Left colon (tissue), 2 donors: ENCODE results near the gene ZC3H6. TPM values are rescaled to one million over a fixed set of nuclear protein-coding genes. Genes with fewer than 3 reads are reported as not detected.

ENCODE experiments used
- ATAC-seq: fragments of 200-7000 bp; cut with Tn5 transposase; one replicate; pipeline ENCODE4 v1.9.1; 2020; ENCODE audit warnings: mild to moderate bottlenecking, moderate library complexity
- DNase-seq, 2 donors: peaks; one replicate each; pipeline ENCODE4 v3.0.0-alpha.2; 2020
- intact Hi-C, 2 donors: fragments of 100-400 bp; cut with DNase I in 1 of 2; cut with micrococcal nuclease in 1 of 2; formaldehyde crosslinking; loops; one replicate each; pipeline versions ENCODE4 v1.11.2 to v1.14.0; 2022; cut with DNase I, micrococcal nuclease
- long read RNA-seq: library from polyadenylated mRNA; unstranded; transcript quantifications from one replicate; pipeline ENCODE4 v2.0.0, GENCODE V29; 2021
- total RNA-seq, 2 donors: library from RNA; stranded (reverse); fragmentation: NEBNext Ultra II Directional; extraction: Animal tissue kit (Norgen Biotek cat#: 25700); gene quantifications; one replicate each; pipeline ENCODE4 v1.2.1, GENCODE V29; 2021
- donor health status: DM: no; HTN: no; CAD: no.
- donor health status: DM: yes; HTN: yes; CAD: no.

Gene ZC3H6
- 1 to 10 TPM; 5.5 to 9.6 TPM for total RNA-seq
- long read RNA-seq, partial matches to known transcripts, result 3 of 4 reads
- long read RNA-seq, other reads (novel, unspliced or antisense), result 1 of 4 reads

- peak; percentile 97 to 99 for DNase-seq
- intact Hi-C loops, result loop anchor here in 1 of 2 donors (10.0 kb wide), 1 partner anchor 391 kb away; the partner anchor contains the start of gene ANAPC1
- ATAC-seq, result peak; percentile 97
These were observed at the start of gene ZC3H6 for GRCh38 chr2:112275311-112275886. Gene ZC3H6 (plus strand): TSS chr2:112275597. CDS start chr2:112275995, 398 bp downstream.

GRCh38 chr2:112229348-112229747, 46.0 kb upstream of the ZC3H6 start:
- intact Hi-C loops, result no loop called here
- peak; percentile 21 for ATAC-seq
- no peak for DNase-seq

- ATAC-seq (no peak), DNase-seq (no peak)
These were observed 45.0 kb upstream of the ZC3H6 start for GRCh38 chr2:112230371-112230770.

GRCh38 chr2:112239862-112240261, 35.5 kb upstream of the ZC3H6 start:
- ATAC-seq (no peak), DNase-seq (no peak)
- intact Hi-C loops, result no loop called here

More at GRCh38 chr2:112230371-112230770, 45.0 kb upstream of the ZC3H6 start:
- intact Hi-C loops, result no loop called here

- intact Hi-C loops, result no loop called here
- ATAC-seq, result no peak
These were observed 33.0 kb upstream of the ZC3H6 start for GRCh38 chr2:112242384-112242783.

GRCh38 chr2:112243233-112243632, 32.2 kb upstream of the ZC3H6 start:
- DNase-seq (no peak), ATAC-seq (no peak)
- intact Hi-C loops, result no loop called here

More at GRCh38 chr2:112242384-112242783, 33.0 kb upstream of the ZC3H6 start:
- no peak for DNase-seq

GRCh38 chr2:112244854-112245253, 30.5 kb upstream of the ZC3H6 start:
- intact Hi-C loops, result no loop called here
- DNase-seq, result no peak
- no peak for ATAC-seq

- DNase-seq (no peak), ATAC-seq (no peak)
- intact Hi-C loops, result loop anchor here in 1 of 2 donors (10.0 kb wide), 1 partner anchor 184 kb away; the partner anchor contains the start of gene RGPD8
These were observed 24.1 kb upstream of the ZC3H6 start for GRCh38 chr2:112251271-112251670.

- DNase-seq (no peak), ATAC-seq (no peak)
- intact Hi-C loops, result loop anchor here in 1 of 2 donors (10.0 kb wide), 1 partner anchor 181 kb away; the partner anchor contains the start of gene RGPD8
These were observed 22.1 kb upstream of the ZC3H6 start for GRCh38 chr2:112253261-112253815.

GRCh38 chr2:112254466-112255240, 20.7 kb upstream of the ZC3H6 start, which contains the start of gene ZC3H8:
Gene ZC3H8 (minus strand): TSS chr2:112255042. CDS start chr2:112254981, 61 bp downstream.
- DNase-seq (peak; percentile 91 to 96), ATAC-seq (peak; percentile 98)
- intact Hi-C loops, result loop anchor here in 1 of 2 donors (10.0 kb wide), 1 partner anchor 180 kb away; the partner anchor contains the start of gene RGPD8

GRCh38 chr2:112255875-112256274, 19.5 kb upstream of the ZC3H6 start:
- intact Hi-C loops, result loop anchor here in 1 of 2 donors (10.0 kb wide), 1 partner anchor 179 kb away; the partner anchor contains the start of gene RGPD8
- ATAC-seq (no peak), DNase-seq (no peak)

- ATAC-seq, result no peak
- intact Hi-C loops, result loop anchor here in 1 of 2 donors (10.0 kb wide), 1 partner anchor 178 kb away; the partner anchor contains the start of gene RGPD8
- DNase-seq, result no peak
These were observed 18.7 kb upstream of the ZC3H6 start for GRCh38 chr2:112256654-112257053.

- ATAC-seq, result no peak
- intact Hi-C loops, result loop anchor here in 1 of 2 donors (10.0 kb wide), 1 partner anchor 177 kb away; the partner anchor contains the start of gene RGPD8
- DNase-seq, result no peak
These were observed 17.8 kb upstream of the ZC3H6 start for GRCh38 chr2:112257575-112257974.

- DNase-seq (peak; percentile 71 to 86), ATAC-seq (peak; percentile 45)
- intact Hi-C loops, result loop anchor here in 1 of 2 donors (10.0 kb wide), 1 partner anchor 175 kb away; the partner anchor contains the start of gene RGPD8
These were observed 15.7 kb upstream of the ZC3H6 start for GRCh38 chr2:112259509-112260294.

GRCh38 chr2:112260295-112260625, 15.1 kb upstream of the ZC3H6 start:
- DNase-seq (no peak), ATAC-seq (no peak)
- intact Hi-C loops, result no loop called here

GRCh38 chr2:112262876-112263275, 12.5 kb upstream of the ZC3H6 start:
- ATAC-seq (no peak), DNase-seq (no peak)
- intact Hi-C loops, result no loop called here

GRCh38 chr2:112268547-112268946, 6.8 kb upstream of the ZC3H6 start:
- no peak for ATAC-seq
- intact Hi-C loops, result no loop called here
- no peak for DNase-seq

GRCh38 chr2:112272669-112273068, 2.7 kb upstream of the ZC3H6 start:
- intact Hi-C loops, result loop anchor here in 1 of 2 donors (10.0 kb wide), 1 partner anchor 388 kb away; the partner anchor contains the start of gene ANAPC1
- no peak for DNase-seq
- ATAC-seq, result no peak
